Smooth muscle cell of the brain vasculature (primary cell): ENCODE data around the gene FARP1.

Experiments used
- DNase-seq: peaks from one replicate; pipeline ENCODE4 v3.0.0-alpha.2; 2012; ENCODE audit warnings: low read depth, low spot score

Gene FARP1

DNA sequence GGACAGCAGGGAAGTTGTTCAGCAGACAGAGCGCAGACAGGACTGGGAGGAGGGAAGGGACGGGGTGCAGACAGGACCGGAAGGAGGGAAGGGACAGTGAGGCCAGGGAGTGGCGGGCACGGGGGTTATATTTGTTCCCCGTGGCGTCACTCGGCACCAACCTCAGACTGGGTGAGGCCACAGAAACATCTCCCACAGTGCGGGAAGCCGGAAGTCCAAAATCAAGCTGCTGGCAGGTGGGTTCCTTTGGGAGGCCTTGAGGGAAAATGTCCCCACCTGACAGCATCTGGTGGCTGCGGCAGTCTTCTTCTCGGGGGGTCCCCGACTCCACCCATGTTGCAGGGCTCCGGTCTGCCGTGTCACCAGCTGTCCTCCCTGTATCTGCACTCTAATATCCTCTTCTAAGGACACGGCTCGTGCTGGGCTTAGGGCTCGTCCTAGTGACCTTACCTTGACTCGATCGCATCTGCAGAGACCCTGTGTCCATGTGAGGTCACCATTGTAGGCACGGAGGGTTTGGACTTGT is 301.0 kb downstream of the FARP1 start:
- DNase-seq = no peak

DNA sequence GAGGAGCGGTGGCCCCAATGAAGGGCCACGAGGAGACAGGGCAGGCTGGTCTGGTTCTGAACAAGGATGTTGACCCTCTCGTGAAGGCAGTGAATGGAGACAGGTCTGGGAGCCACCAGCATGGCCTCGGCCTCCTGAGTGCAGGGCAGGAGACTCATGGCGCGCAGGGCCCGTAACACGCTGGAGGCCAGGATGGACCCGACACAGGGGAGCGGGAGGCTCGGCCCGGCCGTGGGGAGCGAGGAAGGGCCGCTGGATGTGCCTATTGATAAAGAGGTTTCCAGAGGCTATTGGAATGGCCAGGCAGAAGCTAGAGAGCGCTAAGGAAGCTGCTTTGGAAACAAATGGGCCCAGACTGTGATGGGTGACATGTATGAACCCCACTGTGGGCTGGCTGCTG is 301.5 kb downstream of the FARP1 start:
- DNase-seq = no peak

DNA sequence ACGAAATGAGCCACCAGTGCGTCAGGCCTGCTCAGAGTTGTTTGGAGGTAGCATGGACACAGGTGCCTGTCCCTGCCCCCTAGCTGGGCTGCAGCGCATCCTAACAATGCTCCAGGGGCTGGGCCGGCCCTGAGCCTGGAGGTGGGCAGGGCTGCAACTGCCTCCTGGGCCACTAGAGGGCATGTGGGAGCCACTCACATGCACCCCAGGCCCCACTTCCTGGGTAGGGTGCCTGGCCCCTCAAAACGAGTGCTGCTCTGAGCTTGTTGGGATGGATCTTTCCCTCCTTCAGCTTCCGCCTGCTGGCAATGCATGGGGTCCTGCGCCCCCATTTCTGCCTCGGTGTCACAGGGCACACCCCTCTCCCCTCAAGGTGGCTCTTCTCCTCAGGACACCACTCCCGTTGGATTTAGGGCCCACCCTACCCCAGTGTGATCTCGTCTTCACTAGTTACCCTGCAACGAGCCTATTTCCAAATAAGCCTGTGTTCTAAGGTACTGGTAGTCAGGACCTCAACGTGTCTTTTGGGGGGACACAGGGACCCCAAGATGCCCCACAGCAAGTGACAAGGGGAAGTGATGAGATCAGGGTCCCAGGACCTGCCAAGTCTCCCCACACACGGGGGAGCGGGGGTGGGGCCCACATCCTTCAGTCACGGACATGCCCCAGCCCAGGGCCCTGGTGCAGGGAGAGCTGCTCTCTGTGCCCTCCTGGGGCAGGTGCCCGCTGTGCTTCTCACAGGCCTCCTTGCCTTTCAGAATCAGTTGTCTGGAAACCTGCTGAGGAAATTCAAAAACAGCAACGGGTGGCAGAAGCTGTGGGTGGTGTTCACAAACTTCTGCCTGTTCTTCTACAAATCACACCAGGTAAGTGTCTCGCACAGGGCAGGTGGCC is 302.7 kb downstream of the FARP1 start:
- DNase-seq = no peak

DNA sequence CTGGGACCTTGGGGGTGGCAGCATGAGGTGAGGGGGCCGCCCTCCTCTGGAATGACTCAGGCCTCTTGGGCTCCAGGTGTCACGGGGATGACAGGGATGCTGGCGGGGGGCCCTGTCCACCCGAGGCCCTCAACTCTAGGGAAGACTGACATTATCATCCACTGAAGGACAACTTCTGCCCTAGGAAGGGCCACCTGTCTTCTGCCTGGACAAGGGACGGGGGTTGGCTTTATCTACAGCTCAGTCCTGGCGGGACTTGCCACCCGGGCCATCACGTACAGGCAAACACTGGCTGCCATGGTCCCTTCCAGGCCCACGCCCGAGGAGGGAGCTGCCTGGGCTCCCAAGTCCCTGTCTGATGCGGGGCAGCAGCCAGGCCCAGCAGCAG is 303.3 kb downstream of the FARP1 start:
- no peak for DNase-seq

DNA sequence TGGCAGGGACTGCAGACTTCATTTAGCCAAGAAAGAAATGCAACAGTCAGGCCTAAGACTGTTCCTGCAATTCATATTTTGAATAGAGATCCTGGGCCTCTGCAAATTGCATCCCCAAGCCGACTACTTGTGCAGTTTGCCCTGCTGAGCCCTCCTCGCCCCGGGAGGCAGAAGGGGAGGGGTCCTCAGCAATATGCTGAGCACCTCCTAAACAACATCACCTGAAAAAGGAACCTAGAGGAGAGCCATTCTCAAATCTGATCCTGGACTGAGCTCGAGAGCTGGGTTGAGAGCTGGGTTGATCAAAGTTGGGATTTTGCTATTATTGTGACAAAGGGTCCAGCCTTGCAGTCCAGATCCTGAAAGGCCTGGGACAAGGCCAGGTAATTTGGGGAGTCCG is 304.2 kb downstream of the FARP1 start:
- DNase-seq = no peak

DNA sequence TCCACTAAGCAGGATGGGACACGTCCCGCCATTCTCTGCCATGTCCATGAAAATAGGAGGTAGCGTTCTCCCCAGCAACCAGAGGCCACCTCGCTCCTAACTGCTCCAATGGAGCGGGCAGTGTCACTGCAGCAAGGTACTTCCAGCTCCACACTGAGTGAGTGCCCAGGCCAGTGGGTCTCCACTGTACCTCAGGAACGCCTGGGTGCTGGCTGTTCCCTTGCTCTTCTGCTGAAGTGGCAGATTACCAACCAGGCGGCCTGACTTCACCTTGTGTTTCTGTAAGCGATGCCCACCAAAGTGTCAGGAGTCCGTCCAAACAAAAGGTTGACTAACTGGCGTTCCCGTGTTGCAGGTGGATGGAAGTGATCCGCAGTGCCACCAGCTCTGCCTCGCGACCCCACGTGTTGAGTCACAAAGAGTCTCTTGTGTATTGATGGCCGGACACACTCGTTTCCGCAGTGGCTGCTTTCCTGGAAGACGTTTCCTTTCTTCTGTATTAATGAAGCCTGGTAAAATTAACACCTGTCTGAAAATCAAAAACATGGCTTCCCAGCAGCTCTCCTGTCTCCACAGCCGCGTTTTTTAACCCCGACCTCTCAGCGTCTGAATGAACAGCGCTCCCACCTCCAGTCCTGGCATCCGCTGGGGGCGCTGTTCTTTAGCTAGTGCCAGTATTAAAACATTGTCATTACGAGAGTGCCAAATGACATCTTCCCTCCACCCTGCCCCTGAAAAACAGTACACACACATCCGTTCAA is 305.2 kb downstream of the FARP1 start:
- no peak for DNase-seq

DNA sequence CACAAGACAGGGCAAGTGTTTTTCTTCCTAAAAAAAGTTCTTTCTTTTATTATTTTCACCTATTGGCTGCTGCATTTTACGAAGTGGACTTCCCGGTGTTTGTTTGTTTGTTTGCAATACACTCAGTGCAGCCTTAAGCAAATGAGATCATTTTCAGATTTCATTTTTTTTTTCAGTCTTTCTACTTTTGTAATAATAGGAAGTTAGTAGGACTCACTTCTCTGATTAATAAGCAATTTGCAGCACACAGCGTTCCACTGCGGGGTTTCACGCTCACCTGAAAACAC is 305.7 kb downstream of the FARP1 start:
- DNase-seq = no peak

DNA sequence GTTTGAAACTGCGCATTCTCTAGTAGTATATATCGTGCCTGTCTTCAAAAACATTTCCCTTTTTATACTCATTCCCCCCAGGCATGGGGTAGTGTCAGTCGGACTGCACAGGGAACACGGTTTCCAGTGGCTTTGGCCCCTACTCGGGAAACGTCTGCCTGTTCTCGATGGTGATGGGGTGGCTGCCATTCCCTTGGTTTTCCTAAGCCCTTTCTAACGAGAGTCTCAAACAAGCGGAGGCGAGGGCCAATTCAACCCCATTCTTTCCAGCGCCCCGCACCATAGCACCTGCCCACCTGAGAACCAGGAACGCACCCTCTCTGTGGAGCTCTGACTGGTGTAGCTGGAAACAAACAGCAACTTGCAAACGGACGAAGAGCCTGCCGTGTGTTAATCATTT is 306.4 kb downstream of the FARP1 start:
- no peak for DNase-seq

DNA sequence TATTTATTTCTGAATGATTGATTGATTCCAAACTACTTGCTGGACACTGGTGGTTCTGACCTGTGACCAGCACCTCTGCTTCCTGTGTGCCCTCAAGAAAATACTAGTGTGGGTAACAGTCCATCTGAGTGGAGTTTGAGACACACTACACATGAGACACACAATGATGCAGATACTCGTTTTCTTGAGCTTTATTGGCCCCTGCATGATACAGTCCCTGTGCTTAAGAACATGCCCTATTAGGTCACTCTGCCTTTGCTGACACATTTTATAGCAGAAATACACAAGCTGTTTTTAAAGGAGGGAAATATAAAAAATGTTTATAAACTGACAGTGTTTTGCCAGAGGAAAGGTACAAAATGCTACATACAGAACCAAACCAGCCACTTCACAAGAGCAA is 307.1 kb downstream of the FARP1 start:
- no peak for DNase-seq

DNA sequence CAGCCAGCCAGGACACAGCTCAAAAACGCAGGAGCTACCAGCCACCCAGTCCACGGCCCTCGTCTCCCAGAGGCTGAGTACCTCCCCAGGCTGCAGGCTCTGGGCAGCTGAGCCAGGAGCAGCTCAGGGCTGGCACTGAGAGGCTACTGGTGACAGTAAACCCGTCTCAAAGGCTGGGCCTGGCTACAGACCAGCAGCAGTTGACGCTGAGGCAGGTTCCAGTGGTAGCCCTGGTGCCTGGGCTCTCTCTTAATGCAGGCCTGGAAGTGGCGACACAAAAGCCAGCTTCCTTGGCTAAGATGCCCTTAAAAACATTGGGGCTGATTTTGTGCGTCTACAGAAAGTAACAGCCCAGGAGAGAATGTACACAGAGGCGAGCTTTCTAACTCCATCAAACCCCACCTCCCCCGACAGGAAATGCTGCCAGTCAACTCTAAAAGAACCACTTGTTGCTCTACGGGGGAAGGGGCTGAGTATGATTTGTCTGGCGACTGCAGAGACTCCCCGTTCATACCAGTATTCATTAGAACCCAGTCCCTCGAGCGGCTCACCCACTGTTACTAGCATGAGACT is 307.7 kb downstream of the FARP1 start:
- no peak for DNase-seq

DNA sequence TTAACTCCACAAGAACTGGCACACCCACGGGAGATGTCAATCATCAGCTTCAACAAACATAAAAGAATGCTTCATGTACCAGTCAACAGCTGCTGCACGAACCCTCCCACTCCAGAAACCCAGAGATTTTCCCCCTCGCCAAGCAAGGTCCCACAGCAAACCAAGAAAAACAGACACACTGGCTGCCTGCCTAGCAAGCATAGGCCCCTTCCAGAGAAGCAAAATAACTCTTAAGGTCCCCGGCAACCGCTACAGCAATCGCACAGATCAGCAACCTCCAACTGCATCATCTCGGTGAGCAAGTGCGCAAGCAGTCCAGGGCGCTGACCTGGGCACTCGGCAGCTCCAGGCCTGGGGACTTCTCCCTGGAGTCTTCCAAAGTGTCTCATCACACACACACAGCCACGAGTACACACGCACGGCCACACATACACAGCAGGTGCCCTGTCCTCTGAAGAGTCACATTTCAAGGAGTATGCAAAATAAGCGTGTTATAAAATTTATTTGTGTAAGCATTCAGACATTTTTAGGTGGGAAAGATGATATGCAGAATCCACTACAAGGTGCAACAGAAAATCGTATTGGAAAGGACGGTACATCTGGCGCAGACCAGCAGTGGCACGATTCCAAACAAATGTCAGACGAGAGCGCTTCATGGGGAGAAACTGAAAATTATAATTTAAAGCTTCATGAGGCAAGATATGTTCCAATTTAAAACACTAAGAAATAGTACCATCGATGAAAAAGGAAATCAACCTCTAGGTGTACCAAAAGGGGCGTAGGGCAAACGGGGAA is 309.0 kb downstream of the FARP1 start:
- DNase-seq = peak; percentile 88

DNA sequence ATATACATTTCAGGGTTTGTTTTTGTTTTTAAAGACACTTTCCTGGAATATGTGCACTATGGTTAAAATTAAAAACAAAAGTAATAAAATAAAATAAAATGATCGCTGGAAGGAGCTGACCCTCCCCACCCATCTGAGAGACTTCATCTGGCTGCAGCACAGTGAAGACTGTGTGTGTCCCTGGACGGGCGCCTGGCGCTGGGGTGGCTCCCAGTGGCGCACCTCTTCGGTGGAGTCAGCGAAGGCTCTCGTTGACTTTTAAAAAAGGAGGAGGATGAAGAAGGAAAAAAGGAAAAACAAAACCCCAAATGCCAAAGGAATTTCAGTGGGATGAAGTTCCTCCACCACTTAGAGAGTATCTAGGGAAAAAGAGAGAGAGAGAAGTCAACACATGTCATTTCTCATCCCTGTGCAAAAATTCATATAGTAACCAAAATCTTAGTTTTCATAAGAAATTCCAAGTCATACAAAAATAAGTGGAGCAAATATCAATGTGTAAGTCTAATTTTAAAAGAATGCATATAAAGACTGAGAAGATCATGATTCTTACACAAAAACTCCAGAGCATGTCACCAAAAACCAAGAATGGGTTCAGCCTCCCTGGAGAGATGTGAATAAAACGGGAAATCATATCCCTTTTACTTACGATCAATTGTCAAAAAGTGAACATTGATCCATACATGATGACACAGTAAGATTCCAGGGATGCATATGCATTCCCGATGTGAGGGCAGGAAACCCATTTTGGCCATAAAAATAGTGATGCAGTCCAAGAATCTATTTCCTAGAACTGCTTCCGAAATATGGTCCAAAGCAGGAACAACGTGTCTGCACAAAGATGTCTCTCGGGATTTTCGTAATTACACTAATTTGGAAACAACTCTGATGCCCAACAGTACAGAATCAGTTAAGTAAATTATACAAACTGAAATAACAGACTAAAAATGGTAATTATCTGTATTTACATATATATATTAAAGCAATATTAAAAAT is 310.3 kb downstream of the FARP1 start:
- no peak for DNase-seq

DNA sequence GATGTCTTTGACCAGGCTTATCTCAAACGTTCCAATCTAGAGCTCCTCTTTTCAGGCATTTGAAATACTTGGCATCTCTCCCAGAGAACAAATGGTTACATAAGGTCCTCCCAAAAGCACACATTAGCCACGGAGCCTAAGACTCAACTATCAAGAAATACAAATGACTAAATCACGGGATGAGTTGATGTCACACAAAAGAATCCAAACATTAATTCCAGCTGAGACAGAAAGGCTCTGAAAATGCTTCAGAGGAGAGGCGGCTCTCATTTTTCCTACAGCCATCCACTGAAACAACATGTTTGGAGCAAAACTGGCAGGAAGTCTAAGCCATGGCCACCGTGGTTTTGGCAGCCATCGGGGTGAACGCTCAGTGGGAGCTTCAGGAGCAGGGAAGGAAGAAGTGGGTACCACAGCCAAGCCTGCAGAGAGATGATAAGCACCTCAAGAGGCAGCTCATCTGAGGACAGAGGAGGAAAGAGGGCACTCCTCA is 311.5 kb downstream of the FARP1 start:
- peak; percentile 83 for DNase-seq

DNA sequence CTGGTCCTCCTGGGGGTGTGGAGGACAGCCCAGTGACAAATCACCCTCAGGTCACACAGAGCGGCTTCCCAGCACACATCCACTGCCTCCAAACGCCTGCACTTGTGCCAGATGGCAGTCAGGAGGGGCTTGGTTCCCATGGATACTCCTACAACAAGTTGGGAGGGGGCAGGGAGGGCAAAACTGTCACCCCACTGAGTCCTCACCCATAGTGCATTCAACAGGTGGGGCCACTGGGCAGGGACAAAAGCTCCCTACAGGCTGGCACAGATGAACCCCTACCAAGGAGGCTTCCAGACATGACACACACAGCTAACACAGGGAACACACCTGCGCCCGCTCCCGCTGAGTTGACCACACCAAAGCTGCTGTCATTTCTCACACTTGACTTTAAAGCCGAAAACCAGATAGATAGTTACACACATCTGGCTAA is 313.5 kb downstream of the FARP1 start:
- no peak for DNase-seq

DNA sequence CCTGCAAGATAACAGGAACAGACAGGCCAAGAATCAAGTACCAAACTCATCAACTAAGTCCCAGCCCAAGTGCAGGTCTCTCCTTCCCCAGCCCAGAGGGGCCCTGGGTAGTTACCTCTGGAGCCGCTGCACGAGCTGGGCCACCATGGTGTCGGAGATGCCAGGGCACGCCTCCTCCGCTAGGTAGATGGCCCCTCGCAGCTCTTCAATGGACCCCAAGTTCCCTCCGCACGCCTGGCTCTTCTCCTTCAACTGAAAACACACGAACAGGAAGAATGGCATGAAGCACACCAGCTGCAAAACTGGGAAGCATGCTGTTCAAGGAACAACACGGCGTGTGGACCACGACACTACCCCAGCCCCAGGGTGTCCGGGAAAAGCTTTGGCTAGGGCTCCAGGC is 314.2 kb downstream of the FARP1 start:
- no peak for DNase-seq

DNA sequence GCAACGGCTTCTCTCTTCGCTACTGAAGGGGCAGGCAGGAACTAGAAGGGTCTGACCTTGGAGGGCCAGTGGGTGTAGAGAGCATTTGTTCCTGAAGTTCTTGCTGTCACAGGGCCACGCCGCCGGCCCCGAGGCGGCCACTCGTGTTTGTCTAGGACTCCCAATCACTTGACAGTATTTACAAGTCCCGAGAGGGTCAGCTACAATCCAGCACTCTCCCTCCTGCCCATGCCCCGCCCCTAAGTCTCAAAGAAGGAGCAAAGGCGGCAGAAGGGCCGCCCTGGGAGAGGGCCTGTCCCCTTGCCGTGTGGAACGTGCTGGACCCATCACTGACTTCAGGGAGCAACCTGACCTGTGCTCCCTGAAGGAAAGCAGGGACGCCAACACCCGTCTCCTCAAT is 315.5 kb downstream of the FARP1 start:
- no peak for DNase-seq

DNA sequence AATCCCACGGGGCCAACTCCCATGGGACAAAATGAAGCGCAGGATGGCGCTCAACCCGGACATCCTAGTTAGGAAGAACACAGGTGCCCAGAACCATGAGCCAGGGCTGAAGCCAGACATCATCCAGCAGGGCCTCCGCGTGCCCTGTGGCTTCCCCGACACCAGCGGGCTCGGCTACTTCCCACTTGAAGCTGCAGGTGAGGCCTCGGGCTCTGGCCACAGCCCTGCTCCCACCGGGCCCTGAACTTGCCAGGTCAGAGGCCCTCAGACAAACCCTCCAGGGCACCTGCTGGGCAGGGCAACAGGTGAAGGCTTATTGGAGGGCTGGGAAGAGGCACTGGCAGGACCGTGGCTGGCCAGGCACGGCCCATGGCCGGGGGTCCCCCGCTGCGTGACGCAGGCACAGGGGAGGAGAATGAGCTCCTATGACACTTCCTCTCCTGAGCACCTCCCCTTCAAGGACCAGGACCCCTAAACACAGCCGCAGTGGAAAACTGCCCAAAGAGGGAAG is 316.3 kb downstream of the FARP1 start:
- DNase-seq = no peak

DNA sequence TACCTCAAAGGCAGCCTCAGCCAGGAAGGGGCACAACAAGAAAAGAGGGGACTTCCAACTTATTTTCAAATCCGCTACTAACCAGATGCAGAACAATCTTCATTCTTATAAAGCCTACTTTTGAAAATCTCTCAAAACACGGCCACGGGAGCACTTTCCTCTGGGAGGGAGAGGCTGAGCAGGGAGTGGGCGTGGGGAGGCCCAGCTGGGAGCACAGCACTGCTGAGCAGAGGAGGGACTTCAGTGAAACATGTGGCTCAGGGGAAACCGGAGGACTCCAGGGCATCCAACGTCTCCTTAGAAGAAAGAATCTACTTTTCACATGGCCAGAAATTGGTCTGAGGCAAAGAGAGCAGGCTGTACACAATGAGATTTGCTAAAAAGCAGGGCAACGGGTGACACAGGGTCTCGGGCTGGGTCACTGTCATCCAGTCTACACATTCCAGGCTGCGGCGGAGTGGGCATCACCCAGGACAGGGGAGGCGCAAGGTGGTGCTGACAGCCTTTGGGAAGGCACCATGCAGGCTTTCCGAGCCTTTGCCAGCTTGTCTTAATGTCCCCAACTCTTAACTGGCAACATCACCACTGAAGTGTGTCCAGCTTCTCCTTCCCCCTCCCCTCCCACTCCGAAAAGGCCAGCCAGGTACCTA is 317.0 kb downstream of the FARP1 start:
- no peak for DNase-seq

DNA sequence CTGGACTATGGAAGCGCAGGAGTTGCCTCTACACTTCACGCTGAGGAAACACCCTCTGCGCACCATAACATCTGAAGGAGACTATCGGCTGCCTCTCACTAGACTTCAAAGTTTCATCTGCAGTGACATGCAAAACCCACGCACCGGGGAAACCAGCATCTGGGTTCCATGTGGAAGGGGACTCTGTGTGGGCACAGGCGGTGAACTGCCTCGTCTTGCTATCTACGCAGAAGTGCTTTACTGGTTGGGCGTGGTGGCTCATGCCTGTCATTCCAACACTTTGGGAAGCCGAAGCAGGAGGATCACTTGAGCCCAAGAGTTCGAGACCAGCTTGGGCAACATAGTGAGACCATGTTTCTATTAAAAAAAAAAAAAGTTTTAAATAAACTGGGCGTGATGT is 317.6 kb downstream of the FARP1 start:
- no peak for DNase-seq
